DOHH2 (cell line): ENCODE results near the gene FARS2.

Experiments used
- H3F3A ChIP-seq: fragments of 200-600 bp; sonication (generic), shearing (Covaris generic); 2 replicates; pipeline ENCODE4 v1.6.0; 2016; ENCODE audit warnings: antibody characterized with exemption, mild to moderate bottlenecking; ENCODE audit not compliant: control insufficient read depth, insufficient read depth
- H3K27ac ChIP-seq: fragments of 200-600 bp; sonication (generic); 2 replicates; pipeline ENCODE4 v1.5.1; 2014; ENCODE audit warnings: low read depth, mild to moderate bottlenecking, low read length, moderate library complexity
- H3K27me3 ChIP-seq: fragments of 200-600 bp; sonication (generic); 2 replicates; pipeline ENCODE4 v1.6.1; 2014; ENCODE audit warnings: mild to moderate bottlenecking, low read length, mixed read lengths; ENCODE audit not compliant: control insufficient read depth
- H3K36me3 ChIP-seq: fragments of 200-600 bp; sonication (generic); 2 replicates; pipeline ENCODE4 v1.6.1; 2014; ENCODE audit warnings: mild to moderate bottlenecking, low read length, moderate library complexity, mixed read lengths; ENCODE audit not compliant: control insufficient read depth
- H3K4me1 ChIP-seq: fragments of 200-600 bp; sonication (generic); 2 replicates; pipeline ENCODE4 v1.6.1; 2014; ENCODE audit warnings: mild to moderate bottlenecking, low read length, mixed read lengths; ENCODE audit not compliant: control insufficient read depth
- H3K4me2 ChIP-seq: fragments of 200-600 bp; sonication (generic); 2 replicates; pipeline ENCODE4 v1.6.0; 2014; ENCODE audit warnings: mild to moderate bottlenecking, low read length, moderate library complexity
- H3K4me3 ChIP-seq: fragments of 200-600 bp; sonication (generic); 2 replicates; pipeline ENCODE4 v1.5.1; 2014; ENCODE audit warnings: mild to moderate bottlenecking, low read length, mixed read lengths
- H3K79me2 ChIP-seq: fragments of 200-600 bp; sonication (generic); 2 replicates; pipeline ENCODE4 v1.6.1; 2014; ENCODE audit warnings: mild to moderate bottlenecking, low read length, mixed read lengths; ENCODE audit not compliant: control insufficient read depth
- H3K9me2 ChIP-seq: fragments of 200-600 bp; sonication (generic); replicated peaks from 2 replicates; pipeline ENCODE4 v1.6.1; 2014; ENCODE audit warnings: mild to moderate bottlenecking, low read length, mixed read lengths; ENCODE audit not compliant: control insufficient read depth
- H3K9me3 ChIP-seq: fragments of 200-600 bp; sonication (generic); 2 replicates; pipeline ENCODE4 v1.6.1; 2014; ENCODE audit warnings: antibody characterized with exemption, low read length, mixed read lengths; ENCODE audit not compliant: control insufficient read depth, insufficient read depth
- H4K20me1 ChIP-seq: fragments of 200-600 bp; sonication (generic); 2 replicates; pipeline ENCODE4 v1.6.0; 2014; ENCODE audit warnings: low read depth, mild to moderate bottlenecking, antibody characterized with exemption, low read length, moderate library complexity; ENCODE audit not compliant: control insufficient read depth, insufficient read depth
- EZH2phosphoT487 ChIP-seq: fragments of 200-600 bp; sonication (generic); IDR thresholded peaks from 2 replicates; pipeline ENCODE4 v1.6.1; 2017; ENCODE audit warnings: borderline replicate concordance, mild to moderate bottlenecking, antibody characterized with exemption, low read length, moderate library complexity, mixed read lengths
- TF ChIP-seq, protein P1 (sequence below): fragments of 200-600 bp; sonication (generic); IDR thresholded peaks from one replicate; pipeline ENCODE4 v1.5.1; 2014; ENCODE audit warnings: antibody characterized with exemption, mild to moderate bottlenecking, low read depth, low read length; ENCODE audit not compliant: poor library complexity, severe bottlenecking

The FARS2 gene

DNA sequence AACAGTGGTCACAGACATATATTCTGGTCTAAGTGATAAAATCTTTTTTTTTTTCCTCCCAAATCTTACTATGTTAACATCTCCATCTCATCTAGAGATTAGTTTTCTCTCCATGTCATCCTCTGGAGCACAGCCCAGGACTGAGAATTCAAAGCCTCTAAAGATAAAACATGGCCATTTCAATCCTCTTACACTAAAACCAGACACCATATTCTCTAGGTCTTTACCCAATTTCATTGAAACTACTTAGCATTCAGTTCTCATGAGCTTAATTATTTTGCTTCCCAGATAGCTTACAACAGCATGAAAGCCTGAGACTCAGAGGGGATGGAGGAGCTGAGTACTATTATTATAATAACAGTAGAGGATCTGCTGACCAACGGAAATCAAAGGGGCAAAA lies 92.7 kb downstream of the FARS2 start:
- Histone ChIP-seq H3K27ac (no peak overlapping the region), H3K79me2 (peaks cover 4% of the 10 kb centered on the region; the same call in 1 of the 2 replicates), H3K9me2 (no peaks in the 10 kb centered on the region), H3K27me3 (no peaks in the 10 kb centered on the region), H3K9me3 (no peaks in the 10 kb centered on the region), H3K4me3 (no peak overlapping the region), H3K36me3 (no peaks in the 10 kb centered on the region), H4K20me1 (no peaks in the 10 kb centered on the region), H3K4me2 (peak overlapping the region; percentile 42), H3K4me1 (peaks cover 29% of the 10 kb centered on the region), H3F3A (no peaks in the 10 kb centered on the region)
- TF ChIP-seq, protein P1, sequence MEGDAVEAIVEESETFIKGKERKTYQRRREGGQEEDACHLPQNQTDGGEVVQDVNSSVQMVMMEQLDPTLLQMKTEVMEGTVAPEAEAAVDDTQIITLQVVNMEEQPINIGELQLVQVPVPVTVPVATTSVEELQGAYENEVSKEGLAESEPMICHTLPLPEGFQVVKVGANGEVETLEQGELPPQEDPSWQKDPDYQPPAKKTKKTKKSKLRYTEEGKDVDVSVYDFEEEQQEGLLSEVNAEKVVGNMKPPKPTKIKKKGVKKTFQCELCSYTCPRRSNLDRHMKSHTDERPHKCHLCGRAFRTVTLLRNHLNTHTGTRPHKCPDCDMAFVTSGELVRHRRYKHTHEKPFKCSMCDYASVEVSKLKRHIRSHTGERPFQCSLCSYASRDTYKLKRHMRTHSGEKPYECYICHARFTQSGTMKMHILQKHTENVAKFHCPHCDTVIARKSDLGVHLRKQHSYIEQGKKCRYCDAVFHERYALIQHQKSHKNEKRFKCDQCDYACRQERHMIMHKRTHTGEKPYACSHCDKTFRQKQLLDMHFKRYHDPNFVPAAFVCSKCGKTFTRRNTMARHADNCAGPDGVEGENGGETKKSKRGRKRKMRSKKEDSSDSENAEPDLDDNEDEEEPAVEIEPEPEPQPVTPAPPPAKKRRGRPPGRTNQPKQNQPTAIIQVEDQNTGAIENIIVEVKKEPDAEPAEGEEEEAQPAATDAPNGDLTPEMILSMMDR, result no peak
- TF ChIP-seq EZH2phosphoT487, result no peak

DNA sequence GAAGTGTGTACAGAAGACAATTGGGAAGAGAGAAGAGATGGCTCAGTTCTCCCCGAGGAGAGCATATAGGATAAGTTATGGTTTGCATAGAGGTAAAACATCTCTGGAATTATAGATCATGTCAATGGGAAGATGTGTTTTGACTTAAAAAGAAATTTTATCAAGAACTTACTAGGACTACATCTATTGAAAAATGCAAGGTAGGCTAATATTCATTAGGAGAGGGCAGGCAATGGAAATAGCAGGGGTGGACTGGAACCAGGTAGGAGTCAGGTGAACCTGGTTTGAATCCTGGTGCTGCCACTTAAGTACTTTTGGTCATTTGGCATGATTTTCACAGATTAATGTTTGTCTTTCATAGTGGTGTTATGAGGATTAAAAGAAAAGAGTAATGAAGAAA lies 96.2 kb downstream of the FARS2 start:
- Histone ChIP-seq H3K79me2 (peaks cover 4% of the 10 kb centered on the region; the same call in 1 of the 2 replicates), H3F3A (no peaks in the 10 kb centered on the region), H3K4me3 (no peak overlapping the region), H4K20me1 (no peaks in the 10 kb centered on the region), H3K9me3 (no peaks in the 10 kb centered on the region), H3K36me3 (no peaks in the 10 kb centered on the region), H3K27me3 (no peaks in the 10 kb centered on the region), H3K27ac (no peak overlapping the region), H3K4me2 (no peak overlapping the region), H3K4me1 (peaks cover 17% of the 10 kb centered on the region), H3K9me2 (no peaks in the 10 kb centered on the region)
- no peak for TF ChIP-seq EZH2phosphoT487
- TF ChIP-seq, protein P1, result no peak

DNA sequence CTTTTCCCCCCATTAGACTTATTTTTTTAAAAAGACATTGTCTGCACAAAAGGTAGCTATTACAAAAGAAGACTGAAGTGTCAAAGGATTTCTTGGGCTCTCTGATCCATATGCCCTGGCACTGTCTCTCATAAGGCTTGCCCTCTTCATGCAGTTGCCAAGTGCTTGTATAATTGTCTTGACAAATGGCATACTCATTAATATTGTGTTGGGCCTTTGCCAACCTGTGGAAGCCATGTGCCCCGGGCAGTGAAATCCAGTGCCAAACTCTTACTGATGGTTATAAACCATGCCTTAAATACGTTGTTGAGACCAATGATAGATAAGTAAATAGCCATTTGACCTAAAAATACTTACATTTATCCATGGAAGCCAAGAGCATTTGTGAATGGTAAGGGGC lies 98.1 kb downstream of the FARS2 start:
- Histone ChIP-seq H3K36me3 (no peaks in the 10 kb centered on the region), H3K27ac (no peak overlapping the region), H3K4me2 (no peak overlapping the region), H3K9me3 (no peaks in the 10 kb centered on the region), H3K79me2 (no peaks in the 10 kb centered on the region), H3F3A (no peaks in the 10 kb centered on the region), H3K4me3 (no peak overlapping the region), H3K27me3 (no peaks in the 10 kb centered on the region), H4K20me1 (no peaks in the 10 kb centered on the region), H3K4me1 (no peaks in the 10 kb centered on the region), H3K9me2 (no peaks in the 10 kb centered on the region)
- TF ChIP-seq, protein P1, result no peak
- no peak for TF ChIP-seq EZH2phosphoT487
